HG03342 (cell line): ENCODE data around the gene CCDC24.

Experiments
- ATAC-seq: cut with Tn5 transposase; IDR thresholded peaks from one replicate; pipeline ENCODE4 v1.9.1; 2021; ENCODE audit warnings: mild to moderate bottlenecking, moderate library complexity; ENCODE audit not compliant: unreplicated experiment

The CCDC24 gene

GRCh38 chr1:43991476-43992231 is at the start of gene CCDC24:
Gene CCDC24, plus strand, starts transcription at chr1:43991599. Its CDS starts 280 bp downstream, at chr1:43991879.
- ATAC-seq: peak; percentile 71

GRCh38 chr1:43942411-43942810 is 49.0 kb upstream of the CCDC24 start:
- no peak for ATAC-seq

DNA sequence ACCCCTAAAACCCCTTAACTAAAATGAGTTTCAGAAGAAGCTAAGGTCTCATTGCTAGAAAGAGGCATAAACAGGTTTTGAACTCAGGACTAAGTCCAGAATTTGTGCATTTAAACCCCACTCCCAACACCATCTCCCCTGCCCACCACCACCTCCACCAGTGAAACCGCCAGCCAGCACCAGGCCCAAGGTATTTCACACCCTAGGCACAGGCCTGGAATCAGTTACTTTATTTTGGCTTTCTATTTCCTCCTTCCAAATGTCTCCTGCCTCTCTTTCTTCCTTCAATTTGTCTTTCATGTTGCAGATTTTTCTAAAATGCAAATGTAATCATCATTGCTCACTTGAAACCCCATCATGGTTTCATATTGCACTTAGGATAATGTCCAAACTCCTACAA is 46.5 kb upstream of the CCDC24 start:
- ATAC-seq: no peak

DNA sequence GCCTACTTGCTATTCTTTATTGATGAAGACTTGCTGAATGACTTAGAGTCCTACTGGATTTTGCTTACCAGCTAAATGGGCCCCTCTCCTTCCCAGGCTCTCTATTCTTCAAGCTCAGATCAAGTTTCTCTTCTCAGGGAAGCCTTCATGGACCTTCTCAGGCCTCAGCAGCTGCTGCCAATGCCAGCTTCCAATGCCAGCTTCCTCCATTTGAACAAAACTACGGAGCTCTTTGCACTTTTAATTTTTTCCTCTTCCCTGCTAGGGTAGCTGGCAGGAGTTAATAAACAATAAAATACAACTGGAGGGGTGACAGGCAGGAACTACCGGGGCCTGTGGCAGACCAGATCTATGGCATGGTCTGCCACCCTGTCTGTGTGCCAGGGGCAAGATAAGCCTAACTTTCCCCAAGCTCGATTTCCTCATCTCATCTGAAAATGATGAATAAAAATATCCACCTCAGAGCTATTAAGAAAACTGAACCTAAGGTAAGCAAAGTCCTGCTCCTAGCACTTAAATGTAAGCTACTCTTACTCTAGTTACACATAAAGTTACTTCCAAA is 45.6 kb upstream of the CCDC24 start:
- no peak for ATAC-seq

DNA sequence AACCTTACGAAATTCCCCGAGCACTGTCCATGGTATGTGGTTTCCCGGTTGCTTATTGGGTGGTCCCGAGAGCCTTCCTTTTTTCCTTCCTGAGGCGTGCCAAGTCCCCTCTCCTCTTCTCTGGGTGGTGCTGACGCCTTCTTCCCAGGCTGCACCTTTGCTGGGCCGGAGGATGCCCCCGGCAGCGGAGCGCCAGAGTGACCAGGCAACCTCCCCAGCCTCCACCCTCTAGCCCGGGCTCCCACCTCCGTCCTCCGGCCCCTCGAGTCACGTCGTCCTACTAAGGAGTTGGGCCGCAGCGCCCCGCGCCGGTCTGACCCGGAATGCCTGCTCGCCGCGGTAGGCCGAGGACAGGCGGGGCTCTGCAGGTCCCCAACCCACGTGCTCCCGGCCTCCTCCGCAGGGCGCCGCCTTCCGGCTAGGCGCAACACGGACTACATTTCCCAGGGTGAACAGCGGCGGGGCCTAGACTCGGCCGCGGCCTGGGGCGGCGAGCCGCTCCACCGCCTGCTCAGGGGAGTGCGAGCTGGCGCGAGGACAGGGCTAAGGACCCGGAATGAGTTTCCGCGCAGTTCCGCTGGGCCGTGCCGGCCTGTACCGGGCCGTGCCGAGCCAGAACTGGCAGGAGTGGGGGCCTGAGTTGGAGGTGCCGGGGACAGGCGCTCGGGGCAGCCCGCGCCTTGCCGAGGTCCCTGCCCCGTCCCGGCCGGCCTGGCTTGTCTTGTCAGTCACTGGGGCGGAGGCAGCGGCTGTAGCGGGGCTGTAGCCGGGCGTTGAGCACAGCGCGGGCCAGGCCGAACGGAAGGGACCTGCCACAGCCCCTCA is 45.0 kb upstream of the CCDC24 start, which contains the start of gene IPO13:
TSS of gene IPO13 (plus strand) at position 715 of the 825 bp plus-strand sequence. CDS start 651 bp downstream, outside the sequence.
- peak; percentile 91 for ATAC-seq

- ATAC-seq: no peak
These were observed 44.1 kb upstream of the CCDC24 start for GRCh38 chr1:43947061-43947873.

GRCh38 chr1:43947874-43948437 is 43.4 kb upstream of the CCDC24 start:
- ATAC-seq: no peak

- no peak for ATAC-seq
These were observed 41.7 kb upstream of the CCDC24 start for GRCh38 chr1:43949678-43950077.

DNA sequence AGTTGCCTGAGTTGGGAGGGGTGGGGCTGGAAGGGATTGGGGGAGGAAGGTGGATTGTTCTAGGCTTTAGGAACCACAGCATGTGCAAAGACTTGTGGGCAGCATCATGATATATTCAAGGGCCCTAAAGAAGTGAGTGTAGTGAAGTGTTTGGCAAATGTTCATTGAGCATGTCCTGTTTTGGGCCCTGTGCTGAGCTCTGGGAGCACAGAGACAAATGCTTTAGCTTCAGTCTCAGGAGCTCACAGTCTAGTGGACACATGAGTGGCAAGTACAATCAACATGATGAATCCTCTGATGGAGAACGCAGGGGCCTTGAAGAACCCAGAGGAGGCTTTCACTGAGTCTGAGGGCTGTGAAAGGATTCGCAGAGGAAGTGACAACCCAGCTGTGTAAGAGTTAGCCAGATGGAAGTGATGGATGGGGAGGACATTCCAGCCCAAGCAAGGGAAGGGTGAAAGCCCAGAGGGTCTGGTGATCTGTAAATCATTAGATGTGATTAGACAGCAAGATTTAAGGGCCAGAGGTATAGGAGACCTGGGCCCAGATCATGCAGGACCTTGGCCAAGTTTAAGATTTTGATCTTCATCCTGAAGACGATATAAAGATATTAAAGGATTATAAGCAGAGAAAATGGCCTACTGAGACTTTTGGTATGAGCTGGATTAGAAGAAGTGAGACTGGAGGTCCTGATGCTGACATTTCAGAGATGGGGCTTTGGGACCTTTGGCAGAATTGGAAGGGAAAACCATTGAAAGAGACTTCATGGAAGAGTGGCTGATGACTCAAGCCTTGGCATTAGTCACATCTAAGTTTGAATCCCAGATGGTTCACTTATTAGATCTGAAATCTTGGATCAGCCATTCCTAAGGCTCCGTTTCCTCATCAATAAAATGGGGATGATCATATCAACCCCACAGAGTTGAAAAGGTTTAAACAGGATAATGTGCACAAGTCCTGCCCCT is 40.1 kb upstream of the CCDC24 start:
- ATAC-seq: no peak

- no peak for ATAC-seq
These were observed 38.6 kb upstream of the CCDC24 start for GRCh38 chr1:43952731-43953346.

- ATAC-seq: no peak
These were observed 38.0 kb upstream of the CCDC24 start for GRCh38 chr1:43953361-43953760.

DNA sequence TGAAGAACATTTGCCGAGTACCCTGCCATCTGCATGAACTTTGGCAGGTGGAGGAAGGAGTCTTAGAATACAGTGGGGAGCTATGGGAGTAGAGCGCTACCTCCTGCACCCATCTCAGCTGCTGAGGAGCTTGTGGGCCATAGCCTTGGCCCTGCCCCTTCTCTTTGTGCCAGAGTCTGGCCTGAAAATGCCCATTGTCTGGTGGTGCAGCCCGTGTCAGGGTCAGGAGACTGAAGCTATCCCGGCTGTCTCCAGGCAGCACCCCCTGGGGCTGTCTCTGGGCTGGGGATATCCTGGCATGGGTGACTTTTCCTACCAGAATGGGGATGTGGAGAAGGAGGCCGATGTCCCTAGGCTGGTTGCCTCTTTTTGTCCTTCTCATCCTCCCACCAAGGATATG is 37.4 kb upstream of the CCDC24 start:
- ATAC-seq: no peak

DNA sequence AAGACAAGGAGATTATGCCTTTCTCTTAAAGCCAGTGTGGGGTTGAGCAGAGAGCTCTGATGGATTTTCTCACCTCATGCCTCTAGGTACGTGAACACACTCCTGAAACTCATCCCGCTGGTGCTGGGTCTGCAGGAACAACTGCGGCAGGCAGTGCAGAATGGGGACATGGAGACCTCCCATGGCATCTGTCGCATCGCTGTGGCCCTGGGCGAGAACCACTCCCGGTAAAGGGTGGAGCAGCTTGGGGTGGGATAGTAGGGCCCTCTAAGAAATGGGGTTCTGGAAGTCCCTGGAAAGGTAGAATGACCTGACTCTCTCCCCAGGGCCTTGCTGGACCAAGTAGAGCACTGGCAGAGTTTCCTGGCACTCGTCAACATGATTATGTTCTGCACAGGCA is 35.2 kb upstream of the CCDC24 start:
- ATAC-seq: no peak

DNA sequence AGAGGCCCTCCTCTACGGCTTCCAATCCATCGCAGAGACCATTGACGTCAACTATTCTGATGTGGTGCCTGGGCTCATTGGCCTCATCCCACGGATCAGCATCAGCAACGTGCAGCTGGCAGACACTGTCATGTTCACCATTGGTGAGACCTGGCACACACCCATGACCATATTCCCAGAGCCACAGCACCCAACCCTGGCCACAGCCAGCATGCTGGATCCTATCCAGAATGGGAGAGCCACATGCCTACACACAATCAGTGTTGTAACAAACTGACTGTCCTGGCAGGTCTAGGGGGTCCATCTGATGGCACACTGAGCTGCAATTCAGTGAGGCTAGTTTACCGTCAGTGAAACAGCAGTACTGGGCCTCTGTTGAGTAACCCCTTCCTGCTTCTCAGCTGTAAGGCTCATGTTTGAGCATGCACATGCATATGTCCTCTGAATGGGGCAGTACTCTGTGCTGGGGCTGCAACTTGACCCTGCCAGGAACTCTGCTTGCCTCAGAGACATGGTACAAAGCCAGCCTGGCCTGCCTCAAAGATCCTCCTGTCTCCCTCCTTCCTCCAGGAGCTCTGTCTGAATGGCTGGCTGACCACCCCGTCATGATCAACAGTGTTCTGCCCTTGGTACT is 33.9 kb upstream of the CCDC24 start:
- ATAC-seq: no peak

- no peak for ATAC-seq
These were observed 32.8 kb upstream of the CCDC24 start for GRCh38 chr1:43958351-43959255.

- ATAC-seq: no peak
These were observed 30.6 kb upstream of the CCDC24 start for GRCh38 chr1:43960798-43961197.

DNA sequence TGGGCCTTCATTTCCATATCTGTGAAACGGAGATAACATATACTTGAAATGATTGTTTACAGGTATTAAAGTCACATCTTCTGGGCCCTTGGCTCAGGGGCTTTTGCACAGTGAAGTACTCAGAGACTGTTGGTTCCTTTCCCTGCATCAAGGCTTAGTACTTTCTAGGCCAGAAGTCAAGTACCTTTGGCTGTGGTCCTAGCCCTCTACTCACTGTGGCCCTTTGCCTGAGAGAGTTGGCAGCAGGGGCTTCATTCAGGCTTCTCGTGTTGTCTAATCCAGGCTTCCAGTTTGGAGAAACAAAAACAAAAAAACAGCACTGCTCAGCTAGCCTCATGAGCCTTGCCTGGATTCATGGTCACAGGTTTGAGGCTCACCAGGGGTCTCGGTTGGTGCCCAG is 29.7 kb upstream of the CCDC24 start:
- no peak for ATAC-seq
